HepG2 (cell line): Measurements from ENCODE around the gene HPS3. TPM values are rescaled to one million over a fixed set of nuclear protein-coding genes. Genes with fewer than 3 reads are reported as not detected.

Experiments
- ERF ChIP-seq: IDR thresholded peaks from 2 replicates; pipeline ENCODE4 v1.6.1; 2018; ENCODE audit warnings: missing biosample characterization, missing genetic modification reagents
- HNRNPLL ChIP-seq: fragments of 200-400 bp; formaldehyde crosslinking; IDR thresholded peaks from 2 replicates; pipeline ENCODE4 v1.6.1; 2017; ENCODE audit warnings: mild to moderate bottlenecking, low read depth, low read length; ENCODE audit not compliant: poor library complexity, severe bottlenecking
- JDP2 ChIP-seq: sonication (generic); formaldehyde crosslinking; IDR thresholded peaks from 2 replicates; pipeline ENCODE4 v1.8.1; 2022; ENCODE audit warnings: missing genetic modification reagents, borderline replicate concordance
- JUN ChIP-seq: sonication (generic); formaldehyde crosslinking; IDR thresholded peaks from 2 replicates; pipeline ENCODE4 v1.4.0; 2020; ENCODE audit warnings: mild to moderate bottlenecking, missing genetic modification reagents
- KMT2B ChIP-seq: IDR thresholded peaks from 2 replicates; pipeline ENCODE4 v1.6.1; 2016; ENCODE audit warnings: missing genetic modification reagents, missing compliant biosample characterization
- MBD4 ChIP-seq: IDR thresholded peaks from 2 replicates; pipeline ENCODE4 v1.6.1; 2012; ENCODE audit warnings: low read length, inconsistent platforms, borderline replicate concordance
- NPAS2 ChIP-seq: sonication (generic); formaldehyde crosslinking; IDR thresholded peaks from 2 replicates; pipeline ENCODE4 v1.8.0; 2022; ENCODE audit warnings: mild to moderate bottlenecking, missing genetic modification reagents, borderline replicate concordance
- PAF1 ChIP-seq: IDR thresholded peaks from 2 replicates; pipeline ENCODE4 v1.6.1; 2016; ENCODE audit warnings: missing genetic modification reagents, missing compliant biosample characterization
- PATZ1 ChIP-seq: sonication (generic); formaldehyde crosslinking; IDR thresholded peaks from 2 replicates; pipeline ENCODE4 v1.4.0; 2020; ENCODE audit warnings: missing genetic modification reagents
- RAD51 ChIP-seq: fragments of 450-650 bp; IDR thresholded peaks from 2 replicates; pipeline ENCODE4 v1.6.1; 2016; ENCODE audit warnings: borderline replicate concordance
- SIN3A ChIP-seq: IDR thresholded peaks from 2 replicates; pipeline ENCODE4 v1.6.1; 2011; ENCODE audit warnings: low read depth, mild to moderate bottlenecking, control low read depth, low read length, borderline replicate concordance
- SRSF9 ChIP-seq: fragments of 200-400 bp; formaldehyde crosslinking; IDR thresholded peaks from 2 replicates; pipeline ENCODE4 v1.6.1; 2018; ENCODE audit warnings: borderline replicate concordance, mild to moderate bottlenecking, low read depth, low read length; ENCODE audit not compliant: insufficient read depth, poor library complexity, severe bottlenecking
- SRY ChIP-seq: sonication (generic); formaldehyde crosslinking; IDR thresholded peaks from 2 replicates; pipeline ENCODE4 v1.8.0; 2022; ENCODE audit warnings: mild to moderate bottlenecking, missing genetic modification reagents
- STAG1 ChIP-seq: sonication (generic); formaldehyde crosslinking; IDR thresholded peaks from 2 replicates; pipeline ENCODE4 v1.4.0; 2020; ENCODE audit warnings: missing genetic modification reagents
- WIZ ChIP-seq: sonication (generic); formaldehyde crosslinking; IDR thresholded peaks from 2 replicates; pipeline ENCODE4 v1.5.1; 2020; ENCODE audit warnings: mild to moderate bottlenecking, missing genetic modification reagents
- ZBTB38 ChIP-seq: sonication (generic); formaldehyde crosslinking; IDR thresholded peaks from 2 replicates; pipeline ENCODE4 v1.5.1; 2020; ENCODE audit warnings: mild to moderate bottlenecking, missing genetic modification reagents
- ZFAT ChIP-seq: sonication (generic); formaldehyde crosslinking; conservative IDR thresholded peaks from 2 replicates; pipeline ENCODE4 v1.8.1; 2023; ENCODE audit warnings: missing genetic modification reagents, inconsistent platforms
- ZMAT3 ChIP-seq: sonication (generic); formaldehyde crosslinking; conservative IDR thresholded peaks from 2 replicates; pipeline ENCODE4 v1.7.0; 2021; ENCODE audit warnings: missing genetic modification reagents
- ZNF354B ChIP-seq: sonication (generic); formaldehyde crosslinking; IDR thresholded peaks from 2 replicates; pipeline ENCODE4 v1.8.0; 2022; ENCODE audit warnings: mild to moderate bottlenecking, missing genetic modification reagents
- ZNF557 ChIP-seq: sonication (generic); formaldehyde crosslinking; IDR thresholded peaks from 2 replicates; pipeline ENCODE4 v1.4.0; 2020; ENCODE audit warnings: missing genetic modification reagents
- ZNF563 ChIP-seq: sonication (generic); formaldehyde crosslinking; IDR thresholded peaks from 2 replicates; pipeline ENCODE4 v1.8.0; 2022; ENCODE audit warnings: mild to moderate bottlenecking, moderate library complexity, missing genetic modification reagents
- ZNF772 ChIP-seq: sonication (generic); formaldehyde crosslinking; IDR thresholded peaks from 2 replicates; pipeline ENCODE4 v1.5.0; 2020; ENCODE audit warnings: mild to moderate bottlenecking, missing genetic modification reagents
- polyA plus RNA-seq, 8 experiments: library from polyadenylated mRNA; depleted of rRNA in 3 of 8; stranded (reverse) in 7 of 8; unstranded in 1 of 8; fragments of >200 nt; fragmentation: Illumina TruSeq in 4 of 8; extraction: Trizol in 4 of 8; gene quantifications; 2 replicates each; pipeline versions ENCODE4 v1.2.1 to v1.2.3, GENCODE V29; 2011 to 2016; ENCODE audit warnings: low read depth in 4 of 8, missing spikeins in 1 of 8, mixed read lengths in 1 of 8; ENCODE audit not compliant: insufficient read depth in 1 of 8
- total RNA-seq, 5 experiments: library from RNA; depleted of rRNA; stranded (reverse); fragments of >200 nt; fragmentation: Illumina TruSeq; extraction: Trizol; gene quantifications; 2 replicates each; pipeline ENCODE4 v1.2.3, GENCODE V29; 2016; ENCODE audit warnings: low read depth in 1 of 5
- TF ChIP-seq, protein P1 (sequence below): sonication (generic); formaldehyde crosslinking; IDR thresholded peaks from 2 replicates; pipeline ENCODE4 v1.4.0; 2020; ENCODE audit warnings: missing genetic modification reagents, borderline replicate concordance
- TF ChIP-seq, protein P2 (sequence below): sonication (generic); formaldehyde crosslinking; IDR thresholded peaks from 2 replicates; pipeline ENCODE4 v1.4.0; 2020; ENCODE audit warnings: missing genetic modification reagents, borderline replicate concordance

The HPS3 gene
- total and polyA plus RNA-seq, 2 of the 13 experiments (the other 11 are each of a cell fraction or from before 2014, with no cell fraction given), result 9.5 to 18.9 TPM

- TF ChIP-seq HNRNPLL, result peak; percentile 63
- TF ChIP-seq ZBTB38 (CRISPR knock-in tag), result 0 out of 2 replicates have a peak, but pooled peaks have one; percentile 2
- TF ChIP-seq JDP2, result no peak
- TF ChIP-seq PATZ1 (CRISPR knock-in tag), result peak; percentile 71
- no peak for TF ChIP-seq SRSF9
- peak; percentile 19; the same call in 1 of the 2 replicates for TF ChIP-seq SIN3A
- no peak; the same call in 1 of the 2 replicates for TF ChIP-seq STAG1 (CRISPR knock-in tag)
- TF ChIP-seq JUN (CRISPR knock-in tag), result no peak; the same call in 1 of the 2 replicates
- TF ChIP-seq ZFAT (CRISPR knock-in tag), result 0 out of 2 replicates have a peak, but pooled peaks have one; percentile 71
- TF ChIP-seq PAF1, result no peak
- TF ChIP-seq ZNF772 (CRISPR knock-in tag), result peak; percentile 89
- TF ChIP-seq, protein P1, sequence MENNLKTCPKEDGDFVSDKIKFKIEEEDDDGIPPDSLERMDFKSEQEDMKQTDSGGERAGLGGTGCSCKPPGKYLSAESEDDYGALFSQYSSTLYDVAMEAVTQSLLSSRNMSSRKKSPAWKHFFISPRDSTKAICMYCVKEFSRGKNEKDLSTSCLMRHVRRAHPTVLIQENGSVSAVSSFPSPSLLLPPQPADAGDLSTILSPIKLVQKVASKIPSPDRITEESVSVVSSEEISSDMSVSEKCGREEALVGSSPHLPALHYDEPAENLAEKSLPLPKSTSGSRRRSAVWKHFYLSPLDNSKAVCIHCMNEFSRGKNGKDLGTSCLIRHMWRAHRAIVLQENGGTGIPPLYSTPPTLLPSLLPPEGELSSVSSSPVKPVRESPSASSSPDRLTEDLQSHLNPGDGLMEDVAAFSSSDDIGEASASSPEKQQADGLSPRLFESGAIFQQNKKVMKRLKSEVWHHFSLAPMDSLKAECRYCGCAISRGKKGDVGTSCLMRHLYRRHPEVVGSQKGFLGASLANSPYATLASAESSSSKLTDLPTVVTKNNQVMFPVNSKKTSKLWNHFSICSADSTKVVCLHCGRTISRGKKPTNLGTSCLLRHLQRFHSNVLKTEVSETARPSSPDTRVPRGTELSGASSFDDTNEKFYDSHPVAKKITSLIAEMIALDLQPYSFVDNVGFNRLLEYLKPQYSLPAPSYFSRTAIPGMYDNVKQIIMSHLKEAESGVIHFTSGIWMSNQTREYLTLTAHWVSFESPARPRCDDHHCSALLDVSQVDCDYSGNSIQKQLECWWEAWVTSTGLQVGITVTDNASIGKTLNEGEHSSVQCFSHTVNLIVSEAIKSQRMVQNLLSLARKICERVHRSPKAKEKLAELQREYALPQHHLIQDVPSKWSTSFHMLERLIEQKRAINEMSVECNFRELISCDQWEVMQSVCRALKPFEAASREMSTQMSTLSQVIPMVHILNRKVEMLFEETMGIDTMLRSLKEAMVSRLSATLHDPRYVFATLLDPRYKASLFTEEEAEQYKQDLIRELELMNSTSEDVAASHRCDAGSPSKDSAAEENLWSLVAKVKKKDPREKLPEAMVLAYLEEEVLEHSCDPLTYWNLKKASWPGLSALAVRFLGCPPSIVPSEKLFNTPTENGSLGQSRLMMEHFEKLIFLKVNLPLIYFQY (CRISPR knock-in tag), result no peak
- TF ChIP-seq ZNF354B (CRISPR knock-in tag), result no peak
- TF ChIP-seq, protein P2, sequence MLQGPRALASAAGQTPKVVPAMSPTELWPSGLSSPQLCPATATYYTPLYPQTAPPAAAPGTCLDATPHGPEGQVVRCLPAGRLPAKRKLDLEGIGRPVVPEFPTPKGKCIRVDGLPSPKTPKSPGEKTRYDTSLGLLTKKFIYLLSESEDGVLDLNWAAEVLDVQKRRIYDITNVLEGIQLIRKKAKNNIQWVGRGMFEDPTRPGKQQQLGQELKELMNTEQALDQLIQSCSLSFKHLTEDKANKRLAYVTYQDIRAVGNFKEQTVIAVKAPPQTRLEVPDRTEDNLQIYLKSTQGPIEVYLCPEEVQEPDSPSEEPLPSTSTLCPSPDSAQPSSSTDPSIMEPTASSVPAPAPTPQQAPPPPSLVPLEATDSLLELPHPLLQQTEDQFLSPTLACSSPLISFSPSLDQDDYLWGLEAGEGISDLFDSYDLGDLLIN (CRISPR knock-in tag), result peak; percentile 55; the same call in 1 of the 2 replicates
- TF ChIP-seq ZNF563 (CRISPR knock-in tag), result peak; percentile 72; the same call in 1 of the 2 replicates
- no peak; the same call in 1 of the 2 replicates for TF ChIP-seq SRY (CRISPR knock-in tag)
- peak; percentile 78 for TF ChIP-seq ZMAT3 (CRISPR knock-in tag)
- TF ChIP-seq MBD4, result no peak
- peak; percentile 87 for TF ChIP-seq ERF (CRISPR knock-in tag)
- TF ChIP-seq ZNF557 (CRISPR knock-in tag), result peak; percentile 78; the same call in 1 of the 2 replicates
- TF ChIP-seq RAD51, result no peak
- no peak for TF ChIP-seq WIZ (CRISPR knock-in tag)
- TF ChIP-seq KMT2B (CRISPR knock-in tag), result no peak; the same call in 1 of the 2 replicates
- no peak for TF ChIP-seq NPAS2 (CRISPR knock-in tag)
Observed at GRCh38 chr3:149086232-149086988, 43.0 kb upstream of the HPS3 start, which contains the start of gene HLTF (continued).
